GM21717 (cell line): ENCODE data around the gene LDLRAD3.
A peak's percentile ranks its signal among the peaks of the same experiment; 100 is the strongest.
"Not testable (repeated sequence)": the region's sequence is repeated elsewhere in the genome, so short reads cannot be mapped to it uniquely, and the experiment has no call there.

Source experiments
- ATAC-seq: cut with Tn5 transposase; IDR thresholded peaks from one replicate; pipeline ENCODE4 v1.9.1; 2021; ENCODE audit warnings: mild to moderate bottlenecking, moderate library complexity; ENCODE audit not compliant: unreplicated experiment

The LDLRAD3 gene

GRCh38 chr11:35943713-35944502, at the start of gene LDLRAD3:
Gene LDLRAD3, plus strand, starts transcription at chr11:35944062. Its CDS starts 37 bp downstream, at chr11:35944099.
- ATAC-seq = peak; percentile 53

- ATAC-seq = no peak
Measured at GRCh38 chr11:35897019-35897418, 46.8 kb upstream of the LDLRAD3 start.

- no peak for ATAC-seq
Measured at GRCh38 chr11:35902961-35903360, 40.9 kb upstream of the LDLRAD3 start.

GRCh38 chr11:35905646-35906276, 38.1 kb upstream of the LDLRAD3 start:
- ATAC-seq = no peak

- ATAC-seq = no peak
Measured at GRCh38 chr11:35906277-35906661, 37.6 kb upstream of the LDLRAD3 start.

GRCh38 chr11:35906681-35907080, 37.2 kb upstream of the LDLRAD3 start:
- ATAC-seq = no peak

- ATAC-seq = peak; percentile 80
Measured at GRCh38 chr11:35907648-35908431, 36.0 kb upstream of the LDLRAD3 start.

- peak; percentile 12 for ATAC-seq
Measured at GRCh38 chr11:35908432-35908771, 35.5 kb upstream of the LDLRAD3 start.

- ATAC-seq = no peak
Measured at GRCh38 chr11:35909511-35910265, 34.2 kb upstream of the LDLRAD3 start.

GRCh38 chr11:35911013-35911412, 32.8 kb upstream of the LDLRAD3 start:
- no peak for ATAC-seq

- no peak for ATAC-seq
Measured at GRCh38 chr11:35911616-35912165, 32.2 kb upstream of the LDLRAD3 start.

GRCh38 chr11:35912436-35912835, 31.4 kb upstream of the LDLRAD3 start:
- ATAC-seq = not testable (repeated sequence)

- ATAC-seq = no peak
Measured at GRCh38 chr11:35912883-35913624, 30.8 kb upstream of the LDLRAD3 start.

GRCh38 chr11:35914816-35915215, 29.0 kb upstream of the LDLRAD3 start:
- ATAC-seq = no peak

GRCh38 chr11:35916270-35916669, 27.6 kb upstream of the LDLRAD3 start:
- no peak for ATAC-seq

GRCh38 chr11:35917676-35918075, 26.2 kb upstream of the LDLRAD3 start:
- ATAC-seq = peak; percentile 58

- ATAC-seq = no peak
Measured at GRCh38 chr11:35918716-35919115, 25.1 kb upstream of the LDLRAD3 start.

GRCh38 chr11:35919244-35919643, 24.6 kb upstream of the LDLRAD3 start:
- ATAC-seq = no peak

- ATAC-seq = no peak
Measured at GRCh38 chr11:35923452-35923851, 20.4 kb upstream of the LDLRAD3 start.

GRCh38 chr11:35924811-35925210, 19.1 kb upstream of the LDLRAD3 start:
- no peak for ATAC-seq
